GM12878 (cell line): Measurements from ENCODE around the gene TPCN1. TPM values are rescaled to one million over a fixed set of nuclear protein-coding genes. Genes with fewer than 3 reads are reported as not detected.

Experiments used
- ATAC-seq: fragments of 200-7000 bp; cut with Tn5 transposase; 3 replicates; pipeline ENCODE4 v1.9.1; 2020; ENCODE audit warnings: mild to moderate bottlenecking, moderate library complexity
- BruUV-seq: library from RNA; stranded (reverse); fragments of 400-500 nt; replicated peaks from 2 replicates; lab custom pipeline; 2021; lab: Mats Ljungman, UMichigan
- CTCF ChIA-PET: fragments of 300-600 bp; sonication (Branson Sonifier 250); formaldehyde crosslinking; extraction: SDS; loops from one replicate; lab custom pipeline; 2021; ENCODE audit warnings: inconsistent platforms; lab: Yijun Ruan, JAX
- POLR2A ChIA-PET: fragments of 350-600 bp; formaldehyde crosslinking; extraction: SDS; loops from one replicate; lab custom pipeline; 2021; ENCODE audit warnings: inconsistent platforms; lab: Charles Lee
- RAD21 ChIA-PET: fragments of 300-600 bp; sonication (Branson Sonifier 250); formaldehyde crosslinking; loops from one replicate; lab custom pipeline; 2023; ENCODE audit warnings: antibody characterized with exemption; ENCODE audit not compliant: unreplicated experiment; lab: Charles Lee
- SMC1A ChIA-PET: fragments of 300-600 bp; sonication (Branson Sonifier 250); formaldehyde crosslinking; loops from one replicate; lab custom pipeline; 2023; ENCODE audit not compliant: unreplicated experiment, uncharacterized antibody; lab: Charles Lee
- DNase-seq: peaks from one replicate; pipeline ENCODE4 v3.0.0-alpha.2; 2011; ENCODE audit warnings: low read depth, low spot score
- FAIRE-seq: peaks from 3 replicates; lab custom pipeline; 2011; peaks lifted over from hg19 to GRCh38; lab: Jason Lieb, UNC
- H2AFZ ChIP-seq: 2 replicates; pipeline ENCODE4 v1.6.0; 2011; ENCODE audit warnings: low read depth, low read length, control low read depth; ENCODE audit not compliant: control insufficient read depth
- H3K27ac ChIP-seq: 2 replicates; pipeline ENCODE4 v1.5.1; 2011; ENCODE audit warnings: control low read depth; ENCODE audit not compliant: control insufficient read depth, insufficient read depth
- H3K27me3 ChIP-seq, 2 experiments: replicated peaks in 1 of 2; 2 replicates each; pipeline versions ENCODE4 v1.6.0 to v1.6.1; 2011; ENCODE audit warnings: low read length in 1 of 2; ENCODE audit not compliant: control insufficient read depth in 2 of 2, insufficient read depth in 2 of 2
- H3K36me3 ChIP-seq, 2 experiments: 2 replicates each; pipeline ENCODE4 v1.5.1; 2011; ENCODE audit warnings: low read length in 1 of 2; ENCODE audit not compliant: control insufficient read depth in 2 of 2, insufficient read depth in 2 of 2
- H3K4me1 ChIP-seq: 2 replicates; pipeline ENCODE4 v1.6.1; 2011; ENCODE audit warnings: mild to moderate bottlenecking, low read length, moderate library complexity, mixed read lengths; ENCODE audit not compliant: control insufficient read depth, insufficient read depth
- H3K4me2 ChIP-seq: 2 replicates; pipeline ENCODE4 v1.6.0; 2011; ENCODE audit warnings: control low read depth; ENCODE audit not compliant: control insufficient read depth, insufficient read depth
- H3K4me3 ChIP-seq: fragments of 200-600 bp; sonication (generic); 2 replicates; pipeline ENCODE4 v1.5.1; 2016
- H3K79me2 ChIP-seq: 2 replicates; pipeline ENCODE4 v1.6.0; 2011; ENCODE audit warnings: low read length; ENCODE audit not compliant: control insufficient read depth, insufficient read depth
- H3K9ac ChIP-seq: 2 replicates; pipeline ENCODE4 v1.8.0; 2011; ENCODE audit warnings: low read length, control low read depth, mixed read lengths; ENCODE audit not compliant: control insufficient read depth, insufficient read depth
- H3K9me3 ChIP-seq: replicated peaks from 3 replicates; pipeline ENCODE4 v1.5.1; 2011; ENCODE audit warnings: mild to moderate bottlenecking, low read length; ENCODE audit not compliant: control insufficient read depth, insufficient read depth
- H4K20me1 ChIP-seq: 2 replicates; pipeline ENCODE4 v1.6.0; 2011; ENCODE audit not compliant: control insufficient read depth, insufficient read depth
- CUX1 ChIP-seq: IDR thresholded peaks from 2 replicates; pipeline ENCODE4 v1.6.1; 2012; ENCODE audit warnings: improper control_type of control experiment, low read depth, low read length; ENCODE audit not compliant: insufficient replicate concordance
- HDGF ChIP-seq: fragments of 450-650 bp; IDR thresholded peaks from 2 replicates; pipeline ENCODE4 v1.6.1; 2016; ENCODE audit warnings: antibody characterized with exemption
- RAD21 ChIP-seq: IDR thresholded peaks from 2 replicates; pipeline ENCODE4 v1.6.1; 2011; ENCODE audit warnings: mild to moderate bottlenecking, low read depth, low read length, moderate library complexity; ENCODE audit not compliant: insufficient read depth
- SKIL ChIP-seq: fragments of 450-650 bp; IDR thresholded peaks from 2 replicates; pipeline ENCODE4 v1.6.1; 2017; ENCODE audit warnings: mild to moderate bottlenecking, low read depth, inconsistent platforms; ENCODE audit not compliant: poor library complexity, severe bottlenecking
- TARDBP ChIP-seq: IDR thresholded peaks from 2 replicates; pipeline ENCODE4 v1.6.1; 2016; ENCODE audit warnings: borderline replicate concordance
- TCF12 ChIP-seq: IDR thresholded peaks from 2 replicates; pipeline ENCODE4 v1.6.1; 2011; ENCODE audit warnings: low read depth, mild to moderate bottlenecking, low read length
- WGBS: methylation state at CpG from one replicate; pipeline ENCODE4 v1.1.6; 2016; ENCODE audit warnings: low lambda C conversion rate; ENCODE audit not compliant: insufficient replicate concordance, insufficient coverage; ENCODE audit errors: missing lambda C conversion rate; 5-methylcytosine and 5-hydroxymethylcytosine counted together
- in situ Hi-C: fragments of 300-500 bp; cut with MboI; formaldehyde crosslinking; loops from 9 replicates; pipeline ENCODE4 v1.14.3; 2018; ENCODE audit warnings: mixed read lengths
- intact Hi-C: fragments of 100-400 bp; cut with micrococcal nuclease; formaldehyde crosslinking; loops from one replicate; pipeline ENCODE4 v1.14.2; 2022; ENCODE audit not compliant: unreplicated experiment
- polyA plus RNA-seq, 11 experiments: library from polyadenylated mRNA; depleted of rRNA in 4 of 11; unstranded in 6 of 11; stranded (reverse) in 5 of 11; fragments of >200 nt; fragmentation: Nextera tagmentation in 4 of 11; fragmentation: Illumina TruSeq in 1 of 11; extraction: Ambion mirVana in 4 of 11; extraction: Trizol in 1 of 11; gene quantifications; 1 replicate in 1 of 11; 2 replicates in 10 of 11; pipeline versions ENCODE4 v1.2.1 to v1.2.3, GENCODE V29; 2011 to 2016; ENCODE audit warnings: inconsistent platforms in 2 of 11, missing spikeins in 2 of 11, low read depth in 1 of 11
- total RNA-seq, 4 experiments: library from RNA; depleted of rRNA in 3 of 4; stranded (reverse); fragments of >200 nt in 3 of 4; fragmentation: Illumina TruSeq in 1 of 4; extraction: Trizol in 1 of 4; gene quantifications; 2 replicates each; pipeline versions ENCODE4 v1.2.1 to v1.2.3, GENCODE V29; 2013 to 2021

TPCN1 gene
- total and polyA plus RNA-seq, 10 of the 15 experiments (the other 5 are each of a cell fraction or from before 2014, with no cell fraction given): 0.79 to 30.9 (median 19.4) TPM

GRCh38 chr12:113268136-113268535 lies 46.9 kb downstream of the TPCN1 start:
- no peak for FAIRE-seq
- no peaks in the 10 kb centered on the region for H3K27me3 ChIP-seq
- DNase-seq: no peak
- TSS peak; percentile 27 for BruUV-seq
- TF ChIP-seq HDGF: no peak
- TF ChIP-seq TCF12: no peak
- TF ChIP-seq SKIL: no peak
- TF ChIP-seq RAD21: no peak
- no peak for TF ChIP-seq CUX1
- no peak for TF ChIP-seq TARDBP
- no peak overlapping the region for H2AFZ ChIP-seq
- H3K4me3 ChIP-seq: no peak overlapping the region
- no peaks in the 10 kb centered on the region for H3K79me2 ChIP-seq
- intact Hi-C loops: no loop called here
- H3K36me3 ChIP-seq: peaks cover 10 to 28% of the 10 kb centered on the region in 2 experiments
- SMC1A ChIA-PET: interaction anchor here (1.3 to 1.7 kb wide), 2 partner anchors 33 to 42 kb away, joined by 3 read pairs; no protein-coding TSS in a partner anchor
- no peaks in the 10 kb centered on the region for H4K20me1 ChIP-seq
- WGBS: 97% methylated on average over 12 of the region's 12 CpGs
- peaks cover 3% of the 10 kb centered on the region for H3K4me1 ChIP-seq
- RAD21 ChIA-PET: no interaction called here
- POLR2A ChIA-PET: interaction anchor here (0.5 kb wide), 1 partner anchor 1140 kb away, joined by 6 read pairs; no protein-coding TSS in a partner anchor
- no peaks in the 10 kb centered on the region for H3K9me3 ChIP-seq
- no peak overlapping the region for H3K27ac ChIP-seq
- no peak for ATAC-seq
- in situ Hi-C loops: no loop called here
- H3K9ac ChIP-seq: no peak overlapping the region
- CTCF ChIA-PET: no interaction called here
- H3K4me2 ChIP-seq: no peak overlapping the region
